Psoas muscle (tissue), 8 donors: ENCODE data around the gene TSPAN9. TPM values are rescaled to one million over a fixed set of nuclear protein-coding genes. Genes with fewer than 3 reads are reported as not detected.

Source experiments
- ATAC-seq, 4 donors: fragments of 200-7000 bp; cut with Tn5 transposase; one replicate each; pipeline ENCODE4 v1.9.1; 2020; ENCODE audit warnings: moderate library complexity in 3 of 4, mild to moderate bottlenecking in 2 of 4
- DNase-seq, 2 donors: peaks; one replicate each; pipeline ENCODE4 v3.0.0-alpha.2; 2020
- H3K27ac ChIP-seq: fragments of 200-600 bp; one replicate; pipeline ENCODE4 v1.8.0; 2022
- H3K27me3 ChIP-seq, 3 donors: fragments of 200-600 bp in 1 of 3; one replicate each; pipeline versions ENCODE4 v1.6.1 to v1.8.0; 2013 to 2022; ENCODE audit warnings: low read length in 2 of 3, mild to moderate bottlenecking in 2 of 3, moderate library complexity in 1 of 3; ENCODE audit not compliant: insufficient read depth in 3 of 3
- H3K36me3 ChIP-seq, 2 donors: fragments of 200-600 bp in 1 of 2; one replicate each; pipeline versions ENCODE4 v1.6.1 to v1.8.0; 2013 to 2022; ENCODE audit warnings: low read depth in 1 of 2, mild to moderate bottlenecking in 1 of 2, moderate library complexity in 1 of 2; ENCODE audit not compliant: insufficient read depth in 1 of 2
- H3K4me1 ChIP-seq: fragments of 200-600 bp; one replicate; pipeline ENCODE4 v1.8.0; 2022
- H3K4me3 ChIP-seq: fragments of 200-600 bp; one replicate; pipeline ENCODE4 v1.8.0; 2022; ENCODE audit warnings: mild to moderate bottlenecking
- H3K9me3 ChIP-seq: fragments of 200-600 bp; one replicate; pipeline ENCODE4 v1.8.0; 2022
- CTCF ChIP-seq: fragments of 200-600 bp; IDR thresholded peaks from one replicate; pipeline ENCODE4 v1.8.0; 2022; ENCODE audit warnings: antibody characterized with exemption
- WGBS, 3 donors: extraction: QIAGEN DNeasy Blood & Tissue Kit; methylation state at CpG; one replicate each; pipeline versions ENCODE4 v1.1.6 to v1.1.7; 2013; 5-methylcytosine and 5-hydroxymethylcytosine counted together
- intact Hi-C, 2 donors: fragments of 100-400 bp; cut with DNase I; formaldehyde crosslinking; loops; one replicate each; pipeline versions ENCODE4 v1.11.0 to v1.14.2; 2022
- polyA plus RNA-seq, 3 donors: library from polyadenylated mRNA; stranded (reverse); fragments of 200-250 nt; gene quantifications; one replicate each; pipeline ENCODE4 v1.2.3, GENCODE V29; 2013
- total RNA-seq, 4 donors: library from RNA; stranded (reverse); fragmentation: NEBNext Ultra II Directional in 2 of 4; extraction: Animal tissue kit (Norgen Biotek cat#: 25700) in 2 of 4; gene quantifications; one replicate each; pipeline versions ENCODE4 v1.2.1 to v1.2.4, GENCODE V29; 2021 to 2023
- donor health status: healthy with polysubstance abuse.
- donor health status: DM: no; HTN: no; CAD: no; lungs with moderate emphysema.
- donor health status: Bipolar disorder and iron deficiency.
- donor health status: healthy.
- donor health status: DM: yes; HTN: yes; CAD: no.
- donor health status: DM: no; HTN: no; CAD: no.
- donor health status: DM: no; HTN: no; CAD: no.
- donor health status: DM: yes; HTN: yes; CAD: no.

The TSPAN9 gene
- total and polyA plus RNA-seq, 7 donors: 6.4 to 28.0 (median 11.6) TPM

- Histone ChIP-seq H3K9me3 (no peaks in the 10 kb centered on the region), H3K4me3 (no peak overlapping the region), H3K4me1 (peaks cover 76% of the 10 kb centered on the region), H3K36me3 (no peaks in the 10 kb centered on the region), H3K27ac (peak overlapping the region; percentile 96), H3K27me3 (no peaks in the 10 kb centered on the region)
- intact Hi-C loops: no loop called here
- 85 to 89% (median 87%) methylated on average over 16 of the region's 16 CpGs for WGBS, 3 donors
- DNase-seq (no peak), ATAC-seq (no peak)
- no peak for TF ChIP-seq CTCF
Observed at GRCh38 chr12:3249081-3249800, 172.1 kb downstream of the TSPAN9 start.

DNA sequence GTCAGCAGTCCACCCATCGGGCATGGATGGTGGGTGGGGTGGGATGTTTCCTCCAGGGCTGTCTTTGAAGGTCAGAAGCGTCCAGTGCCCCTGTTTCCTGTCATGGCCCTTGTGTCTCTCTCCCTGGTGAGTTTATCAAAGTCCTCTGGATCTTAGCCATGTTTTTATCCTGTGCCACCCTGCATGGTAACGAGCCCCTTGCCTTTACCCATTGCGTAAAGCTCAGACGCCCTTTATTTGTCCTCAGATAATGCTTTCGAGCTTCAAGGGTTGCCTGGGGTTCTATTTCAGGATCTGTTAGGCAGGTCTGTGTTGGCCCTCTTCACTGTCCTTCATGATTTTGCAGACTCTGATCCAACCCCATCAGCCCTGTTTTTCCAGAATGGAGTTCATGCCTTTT, 172.9 kb downstream of the TSPAN9 start:
- no peak for TF ChIP-seq CTCF
- intact Hi-C loops: loop anchor here in 1 of 2 donors (2.0 kb wide), 1 partner anchor 47 kb away; no protein-coding TSS in a partner anchor
- Histone ChIP-seq H3K4me3 (no peak overlapping the region), H3K27ac (peak overlapping the region; percentile 96), H3K4me1 (peaks cover 83% of the 10 kb centered on the region), H3K9me3 (no peaks in the 10 kb centered on the region), H3K27me3 (no peaks in the 10 kb centered on the region), H3K36me3 (no peaks in the 10 kb centered on the region)
- 48 to 61% (median 49%) methylated on average over 6 of the region's 6 CpGs for WGBS, 3 donors
- DNase-seq (no peak), ATAC-seq (peak in 2 of 4 donors; percentile 5 to 12)

DNA sequence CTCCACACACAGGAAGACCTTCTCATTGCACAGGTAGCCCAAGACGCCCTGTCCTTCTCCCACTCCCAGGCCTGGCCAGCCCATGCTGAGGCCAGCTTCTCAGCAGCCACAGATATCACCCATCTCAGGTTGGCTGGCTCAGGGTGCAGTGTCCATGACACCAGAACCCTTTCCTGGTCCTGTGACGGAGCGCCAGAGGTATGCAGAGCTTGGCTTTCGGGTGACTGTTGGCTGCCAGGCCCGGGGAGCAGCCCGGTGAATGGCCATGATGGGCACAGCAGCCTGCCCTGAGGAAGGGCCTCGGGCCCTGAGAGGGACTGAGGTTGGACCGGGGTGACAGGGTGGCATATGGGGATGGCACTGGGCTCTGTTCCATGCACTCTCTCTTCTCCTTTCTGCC, 173.4 kb downstream of the TSPAN9 start:
- Histone ChIP-seq H3K36me3 (no peaks in the 10 kb centered on the region), H3K9me3 (no peaks in the 10 kb centered on the region), H3K4me1 (peaks cover 88% of the 10 kb centered on the region), H3K27me3 (no peaks in the 10 kb centered on the region), H3K4me3 (no peak overlapping the region), H3K27ac (peak overlapping the region; percentile 96)
- no peak for TF ChIP-seq CTCF
- DNase-seq (peak; percentile 78 to 93), ATAC-seq (peak; percentile 80 to 83 (median 81))
- WGBS, 3 donors: 29 to 51% (median 35%) methylated on average over 8 of the region's 8 CpGs
- intact Hi-C loops: loop anchor here in 1 of 2 donors (2.0 kb wide), 1 partner anchor 48 kb away; no protein-coding TSS in a partner anchor

- Histone ChIP-seq H3K27me3 (no peaks in the 10 kb centered on the region), H3K4me3 (no peak overlapping the region), H3K9me3 (no peaks in the 10 kb centered on the region), H3K27ac (peak overlapping the region; percentile 96), H3K4me1 (peaks cover 93% of the 10 kb centered on the region), H3K36me3 (no peaks in the 10 kb centered on the region)
- peak; percentile 51 to 74 for DNase-seq
- no peak for TF ChIP-seq CTCF
- WGBS, 3 donors: 60 to 72% (median 64%) methylated on average over 5 of the region's 5 CpGs
- intact Hi-C loops: loop anchor here in 1 of 2 donors (2.0 kb wide), 1 partner anchor 48 kb away; no protein-coding TSS in a partner anchor
- peak; percentile 21 to 53 (median 49) for ATAC-seq
Observed at GRCh38 chr12:3251067-3251466, 173.9 kb downstream of the TSPAN9 start.
